HG02763 (cell line): ENCODE measurements around the gene FZD10.

Source experiments
- ATAC-seq: cut with Tn5 transposase; IDR thresholded peaks from one replicate; pipeline ENCODE4 v1.9.1; 2021; ENCODE audit warnings: mild to moderate bottlenecking, moderate library complexity; ENCODE audit not compliant: unreplicated experiment

FZD10 gene

GRCh38 chr12:130203151-130203550 is 40.9 kb downstream of the FZD10 start:
- ATAC-seq: no peak

- no peak for ATAC-seq
These were observed 42.3 kb downstream of the FZD10 start for GRCh38 chr12:130204541-130204953.

GRCh38 chr12:130205495-130205894 is 43.2 kb downstream of the FZD10 start:
- no peak for ATAC-seq

GRCh38 chr12:130212384-130212989 is 50.2 kb downstream of the FZD10 start:
- no peak for ATAC-seq

- no peak for ATAC-seq
These were observed 51.0 kb downstream of the FZD10 start for GRCh38 chr12:130213249-130213648.

- ATAC-seq: no peak
These were observed 52.6 kb downstream of the FZD10 start for GRCh38 chr12:130214686-130215395.
